NT2/D1 (cell line): ENCODE measurements around the gene ARRB2.

ENCODE experiments used
- SUZ12 ChIP-seq: IDR thresholded peaks from 2 replicates; pipeline ENCODE4 v1.6.1; 2011; ENCODE audit not compliant: insufficient read length, insufficient read depth; ENCODE audit errors: extremely low read depth
- YY1 ChIP-seq: IDR thresholded peaks from 2 replicates; pipeline ENCODE4 v1.6.1; 2011; ENCODE audit not compliant: insufficient read length, insufficient read depth
- ZNF274 ChIP-seq: IDR thresholded peaks from 2 replicates; pipeline ENCODE4 v1.6.1; 2011; ENCODE audit warnings: mild to moderate bottlenecking, low read depth, low read length

DNA sequence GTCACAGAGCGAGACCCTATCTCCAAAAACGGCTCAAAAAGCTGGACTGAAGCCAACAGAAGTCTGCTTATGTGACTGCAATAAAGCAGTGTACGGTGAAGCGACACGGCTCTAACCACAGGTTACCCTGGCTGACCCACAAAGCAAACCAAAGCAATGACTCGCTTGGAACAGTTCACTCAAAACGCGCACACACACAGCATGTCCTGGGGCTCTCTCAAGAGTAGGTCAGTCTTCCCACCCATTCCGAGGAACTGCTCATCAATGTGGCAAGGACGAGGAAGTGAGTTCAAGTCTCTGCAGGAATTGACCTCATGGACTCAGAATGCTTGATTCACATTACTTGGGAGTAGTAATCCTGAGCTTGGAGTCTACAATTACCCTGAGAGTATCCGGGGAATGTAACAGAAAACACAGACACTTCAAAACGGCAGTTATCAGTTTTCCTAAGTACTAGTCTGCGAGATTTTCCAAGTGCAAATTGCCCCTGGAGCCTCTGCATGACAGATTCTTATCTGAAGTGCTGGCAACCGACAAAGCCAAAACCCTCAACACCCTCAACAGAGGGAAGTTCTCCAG is 31.9 kb upstream of the ARRB2 start:
- no peak for TF ChIP-seq ZNF274
- no peak for TF ChIP-seq YY1
- no peak for TF ChIP-seq SUZ12
